ENCODE data around the gene UQCC5.
"Not testable (repeated sequence)": the region's sequence is repeated elsewhere in the genome, so short reads cannot be mapped to it uniquely, and the experiment has no call there.

The UQCC5 gene

GRCh38 chr3:52523386-52524257 is 12.8 kb upstream of the UQCC5 start:
- DNase-seq (ENCODE audit: low spot score) = no peak

GRCh38 chr3:52524258-52524751 is 12.1 kb upstream of the UQCC5 start:
- DNase-seq (ENCODE audit: low spot score) = no peak

GRCh38 chr3:52524752-52525679 is 11.4 kb upstream of the UQCC5 start:
- DNase-seq (ENCODE audit: low spot score) = peak; percentile 57

- DNase-seq (ENCODE audit: low spot score) = peak; percentile 57
Measured at GRCh38 chr3:52525680-52526561, 10.5 kb upstream of the UQCC5 start.

- DNase-seq (ENCODE audit: low spot score) = not testable (repeated sequence)
Measured at GRCh38 chr3:52526671-52527038, 9.8 kb upstream of the UQCC5 start.

GRCh38 chr3:52527039-52527731 is 9.2 kb upstream of the UQCC5 start:
- peak; percentile 61 for DNase-seq (ENCODE audit: low spot score)

- peak; percentile 57 for DNase-seq (ENCODE audit: low spot score)
Measured at GRCh38 chr3:52527732-52528585, 8.4 kb upstream of the UQCC5 start.

- DNase-seq (ENCODE audit: low spot score) = peak; percentile 45
Measured at GRCh38 chr3:52528586-52529375, 7.6 kb upstream of the UQCC5 start.

GRCh38 chr3:52529376-52530333 is 6.8 kb upstream of the UQCC5 start:
- peak; percentile 58 for DNase-seq (ENCODE audit: low spot score)

GRCh38 chr3:52530918-52531826 is 5.2 kb upstream of the UQCC5 start:
- peak; percentile 63 for DNase-seq (ENCODE audit: low spot score)

- DNase-seq (ENCODE audit: low spot score) = no peak
Measured at GRCh38 chr3:52531860-52532516, 4.4 kb upstream of the UQCC5 start.

GRCh38 chr3:52532517-52532837 is 3.9 kb upstream of the UQCC5 start:
- peak; percentile 64 for DNase-seq (ENCODE audit: low spot score)

- peak; percentile 68 for DNase-seq (ENCODE audit: low spot score)
Measured at GRCh38 chr3:52532838-52533622, 3.4 kb upstream of the UQCC5 start.

- DNase-seq (ENCODE audit: low spot score) = peak; percentile 89
Measured at GRCh38 chr3:52533623-52534280, 2.7 kb upstream of the UQCC5 start, which contains the start of gene NT5DC2. NT5DC2 (minus strand) TSS chr3:52533857; CDS start chr3:52533737, 120 bp downstream.

Measured in left forelimb (tissue), 1 donor.